ENCODE results near the gene SLC44A3. TPM values are rescaled to one million over a fixed set of nuclear protein-coding genes. Genes with fewer than 3 reads are reported as not detected.

The SLC44A3 gene
- total RNA-seq, 2 donors from 2014 or later, result 5.5 to 6.3 TPM

DNA sequence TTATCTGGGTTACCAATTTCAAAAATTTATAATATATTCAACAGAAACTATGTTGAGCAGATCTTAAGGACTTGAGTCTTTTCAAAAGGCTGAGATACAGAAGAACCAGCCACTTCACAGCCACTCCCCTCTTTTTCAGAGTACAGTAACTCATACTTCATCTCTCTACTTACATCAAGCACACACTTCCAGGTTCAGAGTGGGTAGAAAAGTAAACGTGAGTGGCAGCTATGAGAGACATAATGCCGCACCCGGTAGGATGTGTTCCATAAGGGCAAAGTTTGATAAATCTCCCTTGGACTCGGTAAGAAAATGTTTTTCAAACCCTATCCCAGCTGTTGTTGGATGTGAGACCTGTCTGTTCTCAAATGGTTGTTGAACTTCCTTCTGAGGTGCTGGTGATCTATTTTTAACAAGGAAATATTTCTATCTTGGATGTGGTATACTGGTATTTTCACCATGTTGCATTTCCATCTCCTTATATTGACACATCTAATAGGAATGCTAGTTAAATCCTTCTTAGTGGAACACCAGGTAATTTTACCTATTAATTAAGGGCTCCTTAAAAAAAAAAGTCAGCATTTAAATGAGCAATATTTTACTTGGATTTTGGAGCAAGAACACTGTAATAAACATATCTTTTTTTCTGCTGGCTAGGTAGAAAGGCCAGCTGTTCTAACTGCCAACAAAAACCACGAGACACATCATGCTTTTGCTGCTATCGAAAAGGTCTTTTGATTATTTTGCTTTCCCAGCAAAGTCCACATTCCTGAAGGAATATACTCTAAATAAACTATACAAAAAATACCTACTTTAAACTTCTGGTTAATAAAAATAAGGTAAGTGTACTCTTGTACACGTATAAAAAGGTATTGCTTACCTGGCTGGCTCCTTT, 78.6 kb downstream of the SLC44A3 start:
- Mint-ChIP-seq H3K9me3 (no peaks in the 10 kb centered on the region), H3K36me3 (ENCODE audit: low read depth) (peaks cover 75% of the 10 kb centered on the region), H3K4me3 (no peak overlapping the region), H3K4me1 (peaks cover 11% of the 10 kb centered on the region), H3K27ac (no peak overlapping the region), H3K27me3 (ENCODE audit: insufficient read depth) (no peaks in the 10 kb centered on the region)
- TF ChIP-seq, protein P1, sequence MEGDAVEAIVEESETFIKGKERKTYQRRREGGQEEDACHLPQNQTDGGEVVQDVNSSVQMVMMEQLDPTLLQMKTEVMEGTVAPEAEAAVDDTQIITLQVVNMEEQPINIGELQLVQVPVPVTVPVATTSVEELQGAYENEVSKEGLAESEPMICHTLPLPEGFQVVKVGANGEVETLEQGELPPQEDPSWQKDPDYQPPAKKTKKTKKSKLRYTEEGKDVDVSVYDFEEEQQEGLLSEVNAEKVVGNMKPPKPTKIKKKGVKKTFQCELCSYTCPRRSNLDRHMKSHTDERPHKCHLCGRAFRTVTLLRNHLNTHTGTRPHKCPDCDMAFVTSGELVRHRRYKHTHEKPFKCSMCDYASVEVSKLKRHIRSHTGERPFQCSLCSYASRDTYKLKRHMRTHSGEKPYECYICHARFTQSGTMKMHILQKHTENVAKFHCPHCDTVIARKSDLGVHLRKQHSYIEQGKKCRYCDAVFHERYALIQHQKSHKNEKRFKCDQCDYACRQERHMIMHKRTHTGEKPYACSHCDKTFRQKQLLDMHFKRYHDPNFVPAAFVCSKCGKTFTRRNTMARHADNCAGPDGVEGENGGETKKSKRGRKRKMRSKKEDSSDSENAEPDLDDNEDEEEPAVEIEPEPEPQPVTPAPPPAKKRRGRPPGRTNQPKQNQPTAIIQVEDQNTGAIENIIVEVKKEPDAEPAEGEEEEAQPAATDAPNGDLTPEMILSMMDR (conservative IDR thresholded peaks at IDR 0.05), result no peak
- DNase-seq, result no peak
- H3K4me1 ChIP-seq (ENCODE audit: control insufficient read depth, insufficient read depth, low read length), result no peaks in the 10 kb centered on the region
- no peaks in the 10 kb centered on the region for H3K9me3 ChIP-seq (ENCODE audit: control insufficient read depth, low read length)
- no peaks in the 10 kb centered on the region for H3K27me3 ChIP-seq (ENCODE audit: control insufficient read depth, insufficient read depth, low read length, poor library complexity, severe bottlenecking)
- peaks cover 92% of the 10 kb centered on the region for H3K36me3 ChIP-seq (ENCODE audit: control insufficient read depth, insufficient read depth, low read length)
- no peak overlapping the region for H3K27ac ChIP-seq (ENCODE audit: low read depth, low read length)
- H3K9ac ChIP-seq (ENCODE audit: extremely low read depth, low read length, poor library complexity, severe bottlenecking), result no peak overlapping the region
- 97% methylated on average over 5 to 7 of the region's 7 CpGs for WGBS, 2 experiments (ENCODE audit: insufficient coverage in 1 of 2, insufficient read length in 1 of 2)
- no peak overlapping the region for H3K4me3 ChIP-seq (ENCODE audit: low read length)

DNA sequence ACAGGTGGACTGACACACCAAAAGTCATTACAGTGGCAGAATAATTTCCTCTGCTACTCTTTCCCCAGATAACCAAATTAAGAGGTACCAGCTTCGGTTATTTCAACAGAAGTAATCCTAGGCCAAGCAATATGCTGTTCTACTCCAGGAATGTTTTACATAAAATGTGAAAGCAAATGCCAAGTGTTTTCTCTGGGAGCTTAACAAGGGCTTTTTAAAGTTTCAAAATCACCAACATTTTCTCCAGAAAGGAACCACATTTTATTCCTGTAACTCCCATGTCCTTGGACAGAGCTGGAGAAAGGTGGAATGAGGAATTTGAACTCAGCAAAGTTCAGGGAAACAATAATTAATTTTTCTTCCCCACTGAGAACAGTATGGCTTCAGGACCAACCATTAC, 79.6 kb downstream of the SLC44A3 start:
- WGBS, 2 experiments (ENCODE audit: insufficient coverage in 1 of 2, insufficient read length in 1 of 2), result 89 to 93% methylated on average over 1 of the region's 1 CpG
- TF ChIP-seq, protein P1 (conservative IDR thresholded peaks at IDR 0.05), result no peak

DNA sequence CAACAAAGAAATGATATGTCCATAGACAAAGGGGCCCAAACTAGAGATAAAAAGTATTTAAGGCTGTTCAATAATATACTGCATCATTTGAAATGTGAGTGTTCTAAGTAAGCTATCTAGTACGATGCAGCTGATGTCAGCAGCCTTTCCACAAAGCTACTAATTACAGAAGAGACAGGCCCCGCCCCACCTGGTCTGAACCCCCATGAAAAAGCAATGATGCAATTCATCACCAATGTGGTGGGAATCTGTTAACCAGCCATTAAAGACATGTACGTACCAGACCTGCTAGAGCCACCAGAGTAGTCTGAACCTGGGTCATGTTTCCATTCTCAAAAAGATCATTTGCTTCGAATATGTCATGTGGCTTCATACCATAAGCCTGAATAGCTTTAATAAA, 81.7 kb downstream of the SLC44A3 start:
- H3K27me3 ChIP-seq (ENCODE audit: control insufficient read depth, insufficient read depth, low read length, poor library complexity, severe bottlenecking), result no peaks in the 10 kb centered on the region
- H3K27ac ChIP-seq (ENCODE audit: low read depth, low read length), result no peak overlapping the region
- H3K4me3 ChIP-seq (ENCODE audit: low read length), result no peak overlapping the region
- Mint-ChIP-seq H3K27me3 (ENCODE audit: insufficient read depth) (no peaks in the 10 kb centered on the region), H3K27ac (no peak overlapping the region), H3K4me3 (no peak overlapping the region), H3K9me3 (no peaks in the 10 kb centered on the region), H3K4me1 (no peaks in the 10 kb centered on the region), H3K36me3 (ENCODE audit: low read depth) (peaks cover 66% of the 10 kb centered on the region)
- peaks cover 87% of the 10 kb centered on the region for H3K36me3 ChIP-seq (ENCODE audit: control insufficient read depth, insufficient read depth, low read length)
- TF ChIP-seq, protein P1 (conservative IDR thresholded peaks at IDR 0.05), result no peak
- WGBS, 2 experiments (ENCODE audit: insufficient coverage in 1 of 2, insufficient read length in 1 of 2), result 94 to 97% methylated on average over 2 to 4 of the region's 4 CpGs
- no peak overlapping the region for H3K9ac ChIP-seq (ENCODE audit: extremely low read depth, low read length, poor library complexity, severe bottlenecking)
- no peak for DNase-seq
- no peaks in the 10 kb centered on the region for H3K9me3 ChIP-seq (ENCODE audit: control insufficient read depth, low read length)
- H3K4me1 ChIP-seq (ENCODE audit: control insufficient read depth, insufficient read depth, low read length), result no peaks in the 10 kb centered on the region

More for the DNA sequence above, 79.6 kb downstream of the SLC44A3 start:
- H3K4me1 Mint-ChIP-seq, result peaks cover 2% of the 10 kb centered on the region
- Histone ChIP-seq H3K36me3 (ENCODE audit: control insufficient read depth, insufficient read depth, low read length) (peaks cover 91% of the 10 kb centered on the region), H3K27me3 (ENCODE audit: control insufficient read depth, insufficient read depth, low read length, poor library complexity, severe bottlenecking) (no peaks in the 10 kb centered on the region), H3K9me3 (ENCODE audit: control insufficient read depth, low read length) (no peaks in the 10 kb centered on the region), H3K4me3 (ENCODE audit: low read length) (no peak overlapping the region), H3K9ac (ENCODE audit: extremely low read depth, low read length, poor library complexity, severe bottlenecking) (no peak overlapping the region), H3K4me1 (ENCODE audit: control insufficient read depth, insufficient read depth, low read length) (no peaks in the 10 kb centered on the region), H3K27ac (ENCODE audit: low read depth, low read length) (no peak overlapping the region)
- no peak overlapping the region for H3K27ac Mint-ChIP-seq
- no peaks in the 10 kb centered on the region for H3K9me3 Mint-ChIP-seq
- H3K27me3 Mint-ChIP-seq (ENCODE audit: insufficient read depth), result no peaks in the 10 kb centered on the region
- peaks cover 72% of the 10 kb centered on the region for H3K36me3 Mint-ChIP-seq (ENCODE audit: low read depth)
- no peak for DNase-seq
- no peak overlapping the region for H3K4me3 Mint-ChIP-seq
